HL-60/S4 treated with phorbol 12-myristate 13-acetate at 8.2 ng/mL for 4 days and 3 days (cell line): ENCODE results near the gene CFAP65.

Experiments used
- in situ Hi-C: fragments of 300-500 bp; cut with MboI; formaldehyde crosslinking; loops from 2 replicates; pipeline ENCODE4 v1.15.0; 2022; ENCODE audit warnings: low sequenced_read_pairs

Gene CFAP65

DNA sequence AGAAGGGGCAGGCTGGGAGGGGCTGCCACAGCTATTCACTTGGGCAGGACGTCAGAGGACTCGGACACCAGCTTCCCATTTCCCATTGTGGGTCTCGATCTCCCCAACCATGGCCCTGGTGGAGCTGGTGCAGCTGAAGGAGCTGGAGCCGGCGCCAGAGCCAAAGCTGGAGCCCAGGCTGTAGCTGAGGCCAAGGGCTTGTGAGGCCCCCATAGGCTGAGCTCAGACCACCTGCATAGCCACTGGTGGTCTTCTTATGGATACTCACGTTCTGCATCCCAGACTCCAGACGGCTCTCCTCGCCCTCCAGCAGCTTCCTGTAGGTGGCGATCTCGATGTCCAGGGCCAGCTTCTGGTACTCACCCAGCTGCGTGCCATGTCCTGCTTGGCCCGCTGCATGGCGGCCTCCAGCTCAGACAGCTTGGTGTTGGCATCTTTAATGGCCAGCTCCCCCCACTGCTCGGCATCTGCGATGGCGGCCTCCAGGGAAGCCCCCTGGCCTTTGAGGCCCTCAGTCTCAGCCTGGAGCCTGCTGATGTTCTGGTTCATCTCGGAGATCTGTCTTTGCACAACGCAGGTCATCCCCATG, 87.9 kb downstream of the CFAP65 start:
- in situ Hi-C loops, result no loop called here
